ENCODE measurements around the gene MARK3. TPM values are rescaled to one million over a fixed set of nuclear protein-coding genes. Genes with fewer than 3 reads are reported as not detected.

MARK3 gene
- total and polyA plus RNA-seq, 2 donors (not counting 1 experiment from before 2014, with no cell fraction given) = 73.0 to 142 TPM

- no peaks in the 10 kb centered on the region for H3K36me3 ChIP-seq (replicated peaks in 1 of 2; ENCODE audit: control extremely low read depth in 1 of 2, control insufficient read depth in 1 of 2, extremely low read depth in 1 of 2, insufficient read depth in 2 of 2, low read length in 1 of 2)
- H3K4me2 ChIP-seq (replicated peaks; ENCODE audit: low read depth, low read length, poor library complexity, severe bottlenecking) = no peak overlapping the region
- intact Hi-C loops (cut with micrococcal nuclease) = no loop called here
- H3K4me1 Mint-ChIP-seq = peaks cover 39% of the 10 kb centered on the region
- CTCF ChIA-PET = interaction anchor here (0.7 kb wide), 1 partner anchor 41 kb away, joined by 5 read pairs; no protein-coding TSS in a partner anchor
- no peaks in the 10 kb centered on the region for H3K79me2 ChIP-seq (ENCODE audit: control insufficient read depth, insufficient read depth, low read length)
- no peaks in the 10 kb centered on the region for H3K9me3 Mint-ChIP-seq (ENCODE audit: insufficient read depth)
- H4K20me1 ChIP-seq (ENCODE audit: control insufficient read depth, insufficient read depth, low read length, poor library complexity, severe bottlenecking) = peaks cover 7% of the 10 kb centered on the region
- H3K9ac ChIP-seq (ENCODE audit: low read length) = no peak overlapping the region
- H3K27me3 Mint-ChIP-seq = peaks cover 3% of the 10 kb centered on the region
- peaks cover 42 to 55% of the 10 kb centered on the region in 2 donors for H3K4me1 ChIP-seq (ENCODE audit: control insufficient read depth in 2 of 2, insufficient read depth in 2 of 2, low read length in 2 of 2)
- H3K4me3 Mint-ChIP-seq = peak overlapping the region; percentile 61
- peaks cover 0 to 32% (median 11%) of the 10 kb centered on the region in 4 experiments for H3K27me3 ChIP-seq (replicated peaks in 1 of 4; ENCODE audit: control extremely low read depth in 1 of 4, control insufficient read depth in 3 of 4, insufficient read depth in 4 of 4, low read length in 3 of 4)
- no peak overlapping the region for H3K27ac ChIP-seq (ENCODE audit: low read length in 2 of 2)
- DNase-seq (no peak), ATAC-seq (ENCODE audit: low read depth) (no peak)
- no peak for TF ChIP-seq EZH2 (IDR thresholded peaks at IDR 0.05; ENCODE audit: borderline replicate concordance, insufficient read depth, low read depth, low read length, poor library complexity, severe bottlenecking)
- no peak for TF ChIP-seq CTCF (IDR thresholded peaks at IDR 0.05)
- POLR2A ChIA-PET = no interaction called here
- peaks cover 0 to 14% (median 0%) of the 10 kb centered on the region in 3 donors for H3K9me3 ChIP-seq (ENCODE audit: control extremely low read depth in 1 of 3, control insufficient read depth in 2 of 3, insufficient read depth in 1 of 3, low read length in 2 of 3)
- H3K27ac Mint-ChIP-seq = no peak overlapping the region
- H2AFZ ChIP-seq (ENCODE audit: insufficient read depth, low read depth, low read length, poor library complexity, severe bottlenecking) = no peak overlapping the region
- H3K4me3 ChIP-seq (ENCODE audit: control extremely low read depth in 1 of 5, extremely low read depth in 1 of 5, insufficient read depth in 1 of 5, low read depth in 2 of 5, low read length in 4 of 5) = no peak overlapping the region
- 74% methylated on average over 7 of the region's 10 CpGs for WGBS (ENCODE audit: insufficient coverage)
Measured at GRCh38 chr14:103523575-103523954, 138.3 kb downstream of the MARK3 start.

DNA sequence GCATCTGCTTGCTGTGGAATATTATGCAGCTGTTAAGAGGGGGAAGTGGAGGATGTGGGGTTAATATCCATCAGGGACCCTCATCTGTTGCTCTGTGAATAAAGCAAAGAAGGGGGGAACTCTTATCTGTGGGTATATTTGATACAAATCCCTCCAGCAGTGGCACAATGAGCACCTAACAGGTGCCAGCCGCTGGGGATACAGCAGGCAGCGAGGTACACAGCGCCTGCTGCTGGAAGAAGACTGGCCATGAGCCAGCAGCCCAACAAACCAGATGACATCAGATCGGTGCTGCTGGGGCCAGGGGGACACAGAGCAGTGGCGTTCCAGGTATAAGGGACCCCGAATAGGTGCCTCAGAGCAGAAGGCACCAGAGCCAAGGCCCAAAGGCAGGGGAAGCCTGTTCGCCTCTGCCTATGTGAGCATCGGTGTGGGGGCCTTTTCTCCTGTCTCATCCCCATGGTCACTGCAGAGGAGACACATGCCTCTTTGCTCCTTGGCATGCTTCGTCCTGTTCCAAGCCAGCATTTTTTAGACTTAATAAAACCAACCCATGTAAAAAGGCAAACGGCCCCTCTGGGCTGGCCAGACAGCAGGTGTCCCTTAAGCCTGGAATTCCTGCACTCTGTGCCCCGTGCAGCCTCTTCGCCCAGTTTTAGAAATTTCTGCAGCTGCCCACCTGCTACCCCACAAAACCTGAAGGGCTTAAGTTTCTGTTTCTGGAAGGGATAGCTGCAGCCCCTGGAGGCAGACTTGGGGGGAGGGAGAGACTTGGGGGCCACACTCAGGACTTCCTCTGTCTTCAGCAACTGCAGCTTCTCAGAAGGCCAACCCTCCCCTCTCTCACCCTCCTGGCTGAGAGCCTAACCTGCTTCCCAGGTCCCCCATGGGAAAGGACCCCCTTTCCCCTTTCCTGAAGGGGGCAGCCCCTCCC lies 139.1 kb downstream of the MARK3 start:
- Histone ChIP-seq H3K36me3 (replicated peaks in 1 of 2; ENCODE audit: control extremely low read depth in 1 of 2, control insufficient read depth in 1 of 2, extremely low read depth in 1 of 2, insufficient read depth in 2 of 2, low read length in 1 of 2) (no peaks in the 10 kb centered on the region), H3K9ac (ENCODE audit: low read length) (no peak overlapping the region), H3K27me3 (replicated peaks in 1 of 4; ENCODE audit: control extremely low read depth in 1 of 4, control insufficient read depth in 3 of 4, insufficient read depth in 4 of 4, low read length in 3 of 4) (peaks cover 0 to 32% (median 11%) of the 10 kb centered on the region in 4 experiments), H3K79me2 (ENCODE audit: control insufficient read depth, insufficient read depth, low read length) (peaks cover 2% of the 10 kb centered on the region), H3K4me1 (ENCODE audit: control insufficient read depth in 2 of 2, insufficient read depth in 2 of 2, low read length in 2 of 2) (peaks cover 40 to 52% of the 10 kb centered on the region in 2 donors), H4K20me1 (ENCODE audit: control insufficient read depth, insufficient read depth, low read length, poor library complexity, severe bottlenecking) (peaks cover under 1% of the 10 kb centered on the region), H2AFZ (ENCODE audit: insufficient read depth, low read depth, low read length, poor library complexity, severe bottlenecking) (no peak overlapping the region), H3K9me3 (ENCODE audit: control extremely low read depth in 1 of 3, control insufficient read depth in 2 of 3, insufficient read depth in 1 of 3, low read length in 2 of 3) (peaks cover 0 to 14% (median 0%) of the 10 kb centered on the region in 3 donors), H3K27ac (ENCODE audit: low read length in 2 of 2) (no peak overlapping the region), H3K4me2 (replicated peaks; ENCODE audit: low read depth, low read length, poor library complexity, severe bottlenecking) (no peak overlapping the region), H3K4me3 (ENCODE audit: control extremely low read depth in 1 of 5, extremely low read depth in 1 of 5, insufficient read depth in 1 of 5, low read depth in 2 of 5, low read length in 4 of 5) (no peak overlapping the region)
- WGBS (ENCODE audit: insufficient coverage) = 80% methylated on average over 10 of the region's 12 CpGs
- ChIA-PET CTCF (interaction anchor here (0.7 kb wide), 1 partner anchor 40 kb away, joined by 5 read pairs; no protein-coding TSS in a partner anchor), POLR2A (no interaction called here)
- H3K9me3 Mint-ChIP-seq (ENCODE audit: insufficient read depth) = no peaks in the 10 kb centered on the region
- H3K27ac Mint-ChIP-seq = no peak overlapping the region
- intact Hi-C loops (cut with micrococcal nuclease) = no loop called here
- TF ChIP-seq CTCF (IDR thresholded peaks at IDR 0.05) (no peak), EZH2 (IDR thresholded peaks at IDR 0.05; ENCODE audit: borderline replicate concordance, insufficient read depth, low read depth, low read length, poor library complexity, severe bottlenecking) (no peak)
- ATAC-seq (ENCODE audit: low read depth) (no peak), DNase-seq (no peak)
- peak overlapping the region; percentile 61 for H3K4me3 Mint-ChIP-seq
- H3K27me3 Mint-ChIP-seq = peaks cover 3% of the 10 kb centered on the region
- peaks cover 40% of the 10 kb centered on the region for H3K4me1 Mint-ChIP-seq

All from B cell (primary cell).